K562 (cell line): ENCODE results near the gene PHF10. TPM values are rescaled to one million over a fixed set of nuclear protein-coding genes. Genes with fewer than 3 reads are reported as not detected.

Source experiments
- BRF1 ChIP-seq: IDR thresholded peaks from 3 replicates; pipeline ENCODE4 v1.6.1; 2011; ENCODE audit warnings: borderline replicate concordance, mild to moderate bottlenecking; ENCODE audit not compliant: insufficient read length; ENCODE audit errors: extremely low read depth
- CHCHD3 ChIP-seq: fragments of 250-450 bp; sonication (Bioruptor Pico); IDR thresholded peaks from 2 replicates; pipeline ENCODE4 v2.1.2; 2022; ENCODE audit warnings: mild to moderate bottlenecking
- ERF ChIP-seq: fragments of 450-650 bp; formaldehyde crosslinking; IDR thresholded peaks from 2 replicates; pipeline ENCODE4 v1.4.0; 2020; ENCODE audit warnings: mild to moderate bottlenecking, mixed read lengths
- ETS2 ChIP-seq: IDR thresholded peaks from 2 replicates; pipeline ENCODE4 v1.6.1; 2016; ENCODE audit warnings: borderline replicate concordance, missing genetic modification characterization, mild to moderate bottlenecking, moderate library complexity, missing compliant biosample characterization; ENCODE audit not compliant: poor library complexity, severe bottlenecking
- MLLT1 ChIP-seq, 2 experiments: fragments of 450-650 bp; IDR thresholded peaks; 2 replicates each; pipeline ENCODE4 v1.6.1; 2016
- NCOA1 ChIP-seq: fragments of 450-650 bp; IDR thresholded peaks from 2 replicates; pipeline ENCODE4 v1.6.1; 2016; ENCODE audit warnings: low read depth
- PTRF ChIP-seq: fragments of 450-650 bp; IDR thresholded peaks from 2 replicates; pipeline ENCODE4 v1.6.1; 2016; ENCODE audit warnings: mild to moderate bottlenecking, missing genetic modification characterization, missing compliant biosample characterization
- TCF7L2 ChIP-seq: fragments of 150-350 bp; IDR thresholded peaks from 2 replicates; pipeline ENCODE4 v1.6.1; 2016; ENCODE audit warnings: low read depth, mild to moderate bottlenecking, low read length, moderate library complexity
- ZKSCAN1 ChIP-seq: fragments of 150-350 bp; IDR thresholded peaks from 2 replicates; pipeline ENCODE4 v1.6.1; 2016; ENCODE audit warnings: low read depth, low read length
- ZNF282 ChIP-seq: sonication (generic); formaldehyde crosslinking; IDR thresholded peaks from 2 replicates; pipeline ENCODE4 v1.8.1; 2023; ENCODE audit warnings: missing genetic modification reagents
- ZNF507 ChIP-seq: conservative IDR thresholded peaks from 2 replicates; pipeline ENCODE4 v1.6.1; 2017; ENCODE audit warnings: missing genetic modification characterization, missing compliant biosample characterization
- ZNF584 ChIP-seq: fragments of 200-800 bp; sonication (Bioruptor generic); IDR thresholded peaks from 2 replicates; pipeline ENCODE4 v1.6.1; 2016; ENCODE audit warnings: low read depth, mild to moderate bottlenecking, missing genetic modification characterization, missing compliant biosample characterization
- ZNF696 ChIP-seq: fragments of 250-450 bp; sonication (Bioruptor Pico); conservative IDR thresholded peaks from 2 replicates; pipeline ENCODE4 v1.4.0; 2020; ENCODE audit warnings: mild to moderate bottlenecking, moderate library complexity
- ZSCAN29 ChIP-seq: fragments of 450-650 bp; IDR thresholded peaks from 2 replicates; pipeline ENCODE4 v1.6.1; 2017
- polyA plus RNA-seq, 8 experiments: library from polyadenylated mRNA; depleted of rRNA in 4 of 8; stranded (reverse) in 5 of 8; unstranded in 3 of 8; fragments of >200 nt; fragmentation: Nextera tagmentation in 2 of 8; fragmentation: Illumina TruSeq in 1 of 8; extraction: Ambion mirVana in 2 of 8; extraction: Trizol in 1 of 8; gene quantifications; 2 replicates each; pipeline versions ENCODE4 v1.2.1 to v1.2.3, GENCODE V29; 2011 to 2014; ENCODE audit warnings: inconsistent platforms in 1 of 8, missing spikeins in 1 of 8
- total RNA-seq, 7 experiments: library from RNA; depleted of rRNA in 6 of 7; stranded (reverse); fragments of >200 nt in 6 of 7; fragmentation: Illumina TruSeq in 2 of 7; extraction: Trizol in 2 of 7; gene quantifications; 2 replicates each; pipeline versions ENCODE4 v1.2.1 to v1.2.3, GENCODE V29; 2011 to 2021; ENCODE audit warnings: low replicate concordance in 1 of 7
- TF ChIP-seq, protein P1 (sequence below), 2 experiments: fragments of 450-650 bp in 1 of 2; sonication (generic) in 1 of 2; formaldehyde crosslinking in 1 of 2; IDR thresholded peaks; 2 replicates each; pipeline versions ENCODE4 v1.7.1 to v1.9.0; 2016 to 2022; ENCODE audit warnings: inconsistent platforms in 1 of 2, mild to moderate bottlenecking in 1 of 2, missing genetic modification reagents in 1 of 2
- TF ChIP-seq, protein P2 (sequence below): fragments of 450-650 bp; formaldehyde crosslinking; IDR thresholded peaks from 2 replicates; pipeline ENCODE4 v1.4.0; 2022; ENCODE audit warnings: missing genetic modification characterization

The PHF10 gene
- total and polyA plus RNA-seq, 9 of the 15 experiments (the other 6 are each of a cell fraction or from before 2014, with no cell fraction given), result 23.9 to 88.9 (median 46.0) TPM

DNA sequence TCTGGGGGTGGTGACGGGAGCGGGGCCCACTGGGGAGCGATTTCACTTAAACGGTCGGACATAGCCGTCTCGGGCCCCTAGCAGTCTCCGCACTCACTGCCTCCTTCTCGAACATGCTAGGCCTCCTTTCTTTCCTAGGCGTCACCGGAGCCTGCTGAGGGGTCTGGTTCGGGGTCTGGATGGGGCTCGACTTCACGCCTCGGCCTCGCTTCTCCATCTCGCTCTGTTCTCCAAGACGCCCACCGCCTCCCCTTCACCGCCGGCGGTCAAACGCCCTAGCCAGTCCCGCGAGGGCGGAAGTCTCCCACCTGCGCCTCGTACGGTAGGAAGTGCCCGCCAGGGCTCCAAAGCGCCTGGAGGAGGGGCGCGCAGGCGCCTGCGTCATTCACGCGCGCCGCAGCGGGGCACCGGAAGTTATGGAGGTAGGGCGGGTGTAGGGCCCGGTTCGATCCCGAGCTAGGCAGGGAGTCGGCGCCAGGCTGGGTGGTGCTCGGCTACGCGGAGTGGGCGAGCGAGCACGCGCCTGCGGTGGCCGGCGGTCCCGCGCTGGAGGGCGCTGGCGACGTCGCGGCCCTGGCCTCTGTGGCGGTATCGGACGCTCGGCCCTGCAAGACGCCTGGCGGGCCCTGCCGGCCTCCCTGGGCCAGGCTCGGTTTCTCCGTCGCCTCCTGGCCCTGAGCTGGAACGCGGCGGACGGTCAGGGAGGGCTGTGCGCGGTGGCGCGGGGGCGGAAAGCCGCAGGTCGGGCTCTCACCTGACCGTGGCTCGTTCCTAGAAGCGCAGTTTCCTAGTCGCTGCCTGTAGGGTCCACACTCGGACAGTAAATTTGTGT, 27.2 kb upstream of the PHF10 start, which contains the start of the genes DYNLT2 and ERMARD (continued):
- TF ChIP-seq, protein P1, sequence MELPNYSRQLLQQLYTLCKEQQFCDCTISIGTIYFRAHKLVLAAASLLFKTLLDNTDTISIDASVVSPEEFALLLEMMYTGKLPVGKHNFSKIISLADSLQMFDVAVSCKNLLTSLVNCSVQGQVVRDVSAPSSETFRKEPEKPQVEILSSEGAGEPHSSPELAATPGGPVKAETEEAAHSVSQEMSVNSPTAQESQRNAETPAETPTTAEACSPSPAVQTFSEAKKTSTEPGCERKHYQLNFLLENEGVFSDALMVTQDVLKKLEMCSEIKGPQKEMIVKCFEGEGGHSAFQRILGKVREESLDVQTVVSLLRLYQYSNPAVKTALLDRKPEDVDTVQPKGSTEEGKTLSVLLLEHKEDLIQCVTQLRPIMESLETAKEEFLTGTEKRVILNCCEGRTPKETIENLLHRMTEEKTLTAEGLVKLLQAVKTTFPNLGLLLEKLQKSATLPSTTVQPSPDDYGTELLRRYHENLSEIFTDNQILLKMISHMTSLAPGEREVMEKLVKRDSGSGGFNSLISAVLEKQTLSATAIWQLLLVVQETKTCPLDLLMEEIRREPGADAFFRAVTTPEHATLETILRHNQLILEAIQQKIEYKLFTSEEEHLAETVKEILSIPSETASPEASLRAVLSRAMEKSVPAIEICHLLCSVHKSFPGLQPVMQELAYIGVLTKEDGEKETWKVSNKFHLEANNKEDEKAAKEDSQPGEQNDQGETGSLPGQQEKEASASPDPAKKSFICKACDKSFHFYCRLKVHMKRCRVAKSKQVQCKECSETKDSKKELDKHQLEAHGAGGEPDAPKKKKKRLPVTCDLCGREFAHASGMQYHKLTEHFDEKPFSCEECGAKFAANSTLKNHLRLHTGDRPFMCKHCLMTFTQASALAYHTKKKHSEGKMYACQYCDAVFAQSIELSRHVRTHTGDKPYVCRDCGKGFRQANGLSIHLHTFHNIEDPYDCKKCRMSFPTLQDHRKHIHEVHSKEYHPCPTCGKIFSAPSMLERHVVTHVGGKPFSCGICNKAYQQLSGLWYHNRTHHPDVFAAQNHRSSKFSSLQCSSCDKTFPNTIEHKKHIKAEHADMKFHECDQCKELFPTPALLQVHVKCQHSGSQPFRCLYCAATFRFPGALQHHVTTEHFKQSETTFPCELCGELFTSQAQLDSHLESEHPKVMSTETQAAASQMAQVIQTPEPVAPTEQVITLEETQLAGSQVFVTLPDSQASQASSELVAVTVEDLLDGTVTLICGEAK (IDR thresholded peaks at IDR 0.05), result peak; percentile 92
- TF ChIP-seq, protein P1 (CRISPR knock-in tag; IDR thresholded peaks at IDR 0.05), result no peak
- TF ChIP-seq MLLT1 (IDR thresholded peaks at IDR 0.05), result peak; percentile 72 to 93; a peak in 2 of 4 replicates
- TF ChIP-seq, protein P2, sequence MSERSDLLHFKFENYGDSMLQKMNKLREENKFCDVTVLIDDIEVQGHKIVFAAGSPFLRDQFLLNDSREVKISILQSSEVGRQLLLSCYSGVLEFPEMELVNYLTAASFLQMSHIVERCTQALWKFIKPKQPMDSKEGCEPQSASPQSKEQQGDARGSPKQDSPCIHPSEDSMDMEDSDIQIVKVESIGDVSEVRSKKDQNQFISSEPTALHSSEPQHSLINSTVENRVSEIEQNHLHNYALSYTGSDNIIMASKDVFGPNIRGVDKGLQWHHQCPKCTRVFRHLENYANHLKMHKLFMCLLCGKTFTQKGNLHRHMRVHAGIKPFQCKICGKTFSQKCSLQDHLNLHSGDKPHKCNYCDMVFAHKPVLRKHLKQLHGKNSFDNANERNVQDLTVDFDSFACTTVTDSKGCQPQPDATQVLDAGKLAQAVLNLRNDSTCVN (CRISPR knock-in tag), result no peak
- TF ChIP-seq ZKSCAN1, result peak; percentile 82
- 0 out of 2 replicates have a peak, but pooled peaks have one; percentile 34 for TF ChIP-seq ZSCAN29
- no peak for TF ChIP-seq ZNF696 (CRISPR knock-in tag)
- TF ChIP-seq ZNF282, result peak; percentile 73; the same call in 1 of the 2 replicates
- TF ChIP-seq ZNF584 (CRISPR knock-in tag), result no peak
- TF ChIP-seq NCOA1, result no peak
- TF ChIP-seq ZNF507 (tag), result no peak
- peak; percentile 76 for TF ChIP-seq CHCHD3 (CRISPR knock-in tag)
- no peak for TF ChIP-seq TCF7L2
- TF ChIP-seq PTRF, result no peak
- TF ChIP-seq BRF1, result no peak
- TF ChIP-seq ERF, result no peak
- no peak for TF ChIP-seq ETS2 (tag)
